Measurements from ENCODE around the gene SIRT7.
A peak's percentile ranks its signal among the peaks of the same experiment; 100 is the strongest.
"Not testable (repeated sequence)": the region's sequence is repeated elsewhere in the genome, so short reads cannot be mapped to it uniquely, and the experiment has no call there.

Gene SIRT7

DNA sequence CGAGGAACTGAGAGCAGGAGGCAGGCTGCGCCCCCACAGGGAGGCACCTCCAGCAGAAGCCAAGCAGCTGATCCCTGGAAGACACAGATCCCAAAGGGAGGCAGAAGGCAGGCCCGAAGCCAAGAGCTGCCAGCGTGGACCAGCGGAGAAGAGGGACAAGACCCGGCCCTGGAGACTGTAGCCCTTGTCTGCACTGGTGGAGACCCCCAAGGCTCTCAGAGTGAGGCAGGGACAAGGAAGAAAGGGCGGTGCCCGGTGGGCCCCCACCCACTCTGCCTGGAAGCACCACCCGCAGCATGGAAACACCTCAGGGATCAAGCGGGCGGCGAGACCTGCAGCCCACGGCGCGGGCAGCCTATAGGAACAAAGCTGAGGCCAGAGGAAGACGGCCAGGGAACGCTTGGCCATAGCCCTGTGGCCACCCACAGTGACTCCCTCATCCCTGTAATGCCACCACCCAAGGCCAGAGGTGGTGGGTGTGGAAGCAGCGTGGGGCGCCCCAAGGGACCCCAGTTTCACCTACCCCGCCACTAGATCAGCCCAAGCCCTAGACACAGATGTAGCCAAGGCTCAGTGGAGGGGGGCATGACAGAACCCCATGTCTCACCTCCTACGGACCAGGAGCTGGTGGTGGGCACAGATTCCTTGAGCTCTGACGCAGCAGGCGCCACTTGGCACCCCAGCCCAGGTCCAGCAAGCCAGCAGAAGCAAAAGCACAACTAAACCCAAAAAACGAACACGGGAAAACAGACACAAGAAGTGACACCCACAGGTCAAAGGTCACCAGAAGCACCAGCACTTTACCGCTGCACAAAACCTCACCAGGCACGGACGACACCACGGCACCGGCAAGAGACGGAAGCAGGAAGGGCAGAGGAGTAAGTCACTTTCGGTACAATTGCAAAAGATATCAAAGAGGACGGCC lies 2.9 kb upstream of the SIRT7 start:
- no peak for DNase-seq (ENCODE audit: low spot score)

DNA sequence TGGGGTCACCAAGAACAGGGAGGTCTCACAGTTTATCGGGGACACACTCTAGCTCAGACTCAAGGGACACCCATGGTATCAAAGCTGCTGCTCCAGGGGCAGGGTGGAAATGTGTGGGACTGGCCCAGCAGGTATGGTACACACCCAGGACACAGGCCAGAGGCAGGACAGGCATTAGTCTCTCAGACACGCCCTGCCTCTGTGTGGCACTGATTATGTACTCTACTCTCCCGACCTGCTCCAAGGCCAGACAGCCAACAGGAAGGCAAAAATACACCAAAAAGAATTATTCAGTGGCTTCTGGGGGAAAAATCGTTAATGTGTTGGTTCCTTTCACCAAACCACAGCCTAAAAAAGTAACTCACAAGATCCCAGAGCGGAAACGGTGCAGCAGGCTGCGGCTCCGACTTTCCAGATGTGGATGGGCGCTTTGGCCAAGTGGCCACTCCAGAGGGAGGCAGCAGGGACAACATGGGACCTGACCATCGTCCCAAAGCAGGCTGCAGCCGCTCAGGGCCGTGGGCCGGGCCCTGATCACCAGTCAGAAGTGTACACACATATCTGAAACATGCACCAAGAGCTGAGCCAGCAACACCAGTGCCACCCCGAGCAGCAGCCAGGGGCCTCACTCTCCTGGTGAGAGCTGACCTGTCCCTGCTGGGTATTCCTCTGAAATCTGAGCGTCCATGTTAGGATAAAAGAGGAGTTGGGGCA lies 1.0 kb upstream of the SIRT7 start:
- DNase-seq (ENCODE audit: low spot score) = no peak

DNA sequence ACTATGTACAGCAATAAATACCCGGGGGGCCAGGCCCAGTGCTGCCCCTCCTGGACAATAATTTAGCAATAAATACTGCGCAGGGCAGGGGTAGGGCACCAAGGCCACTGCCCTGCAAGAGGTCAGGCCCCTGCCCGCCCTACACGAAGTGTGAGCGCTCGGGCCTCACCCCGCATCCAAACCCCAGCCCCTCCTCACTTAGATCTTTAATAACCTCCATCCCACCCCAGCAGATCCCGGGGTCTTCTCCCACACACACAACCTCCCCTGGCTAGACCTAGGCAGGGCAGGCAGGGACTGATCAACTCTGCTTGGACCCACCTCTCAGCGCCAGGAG lies 325 bp upstream of the SIRT7 start:
- not testable (repeated sequence) for DNase-seq (ENCODE audit: low spot score)

DNA sequence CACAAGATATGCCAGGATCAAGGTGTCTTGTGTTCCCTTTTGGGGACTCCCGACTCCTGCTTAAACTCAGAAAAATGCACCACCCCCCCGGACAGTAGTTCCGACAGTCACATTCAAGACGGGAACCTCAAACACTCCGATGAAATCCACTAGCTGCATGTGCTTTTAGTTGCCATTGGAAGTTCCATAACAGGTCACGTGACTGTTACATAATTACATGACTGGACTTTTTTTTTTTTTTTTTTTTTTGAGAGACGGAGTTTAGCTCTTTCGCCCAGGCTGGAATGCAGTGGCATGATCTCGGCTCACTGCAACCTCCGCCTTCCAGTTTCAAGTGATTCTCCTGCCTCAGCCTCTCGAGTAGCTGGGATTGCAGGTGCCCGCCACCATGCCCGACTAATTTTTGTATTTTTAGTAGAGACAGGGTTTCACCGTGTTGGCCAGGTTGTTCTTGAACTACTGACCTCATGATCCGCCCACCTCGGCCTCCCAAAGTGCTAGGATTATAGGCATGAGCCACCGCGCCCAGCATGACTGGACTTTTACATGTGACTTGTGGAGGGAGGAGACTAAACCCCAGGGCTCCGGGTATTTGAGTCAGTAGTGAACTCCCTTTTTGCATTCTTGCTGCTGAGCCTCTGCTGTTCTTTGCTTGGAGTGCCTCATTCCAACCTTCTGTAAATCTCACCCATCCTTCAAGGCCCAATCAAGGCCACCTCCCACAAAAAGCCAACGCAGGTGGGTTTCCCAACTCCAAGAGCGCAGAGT lies 1.6 kb downstream of the SIRT7 start:
- DNase-seq (ENCODE audit: low spot score) = no peak

DNA sequence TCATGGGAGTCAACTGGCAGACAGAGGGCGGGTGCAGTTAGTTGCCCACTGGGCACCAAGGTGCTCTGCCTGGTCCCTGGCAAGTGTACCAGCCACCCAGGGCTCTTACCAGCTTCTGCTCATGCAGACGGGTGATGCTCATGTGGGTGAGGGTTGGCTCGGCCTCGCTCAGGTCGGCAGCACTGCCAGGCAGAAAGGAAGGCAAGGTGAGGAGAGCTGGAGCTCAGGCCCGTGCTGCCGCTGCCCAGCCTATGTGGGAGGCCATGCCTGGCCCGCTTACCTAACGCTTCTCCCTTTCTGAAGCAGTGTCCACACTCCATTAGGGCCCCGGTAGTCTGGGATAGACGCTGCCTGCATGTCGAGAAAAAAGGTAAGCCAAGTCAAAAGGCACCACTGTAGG lies 2.6 kb downstream of the SIRT7 start:
- DNase-seq (ENCODE audit: low spot score) = no peak

DNA sequence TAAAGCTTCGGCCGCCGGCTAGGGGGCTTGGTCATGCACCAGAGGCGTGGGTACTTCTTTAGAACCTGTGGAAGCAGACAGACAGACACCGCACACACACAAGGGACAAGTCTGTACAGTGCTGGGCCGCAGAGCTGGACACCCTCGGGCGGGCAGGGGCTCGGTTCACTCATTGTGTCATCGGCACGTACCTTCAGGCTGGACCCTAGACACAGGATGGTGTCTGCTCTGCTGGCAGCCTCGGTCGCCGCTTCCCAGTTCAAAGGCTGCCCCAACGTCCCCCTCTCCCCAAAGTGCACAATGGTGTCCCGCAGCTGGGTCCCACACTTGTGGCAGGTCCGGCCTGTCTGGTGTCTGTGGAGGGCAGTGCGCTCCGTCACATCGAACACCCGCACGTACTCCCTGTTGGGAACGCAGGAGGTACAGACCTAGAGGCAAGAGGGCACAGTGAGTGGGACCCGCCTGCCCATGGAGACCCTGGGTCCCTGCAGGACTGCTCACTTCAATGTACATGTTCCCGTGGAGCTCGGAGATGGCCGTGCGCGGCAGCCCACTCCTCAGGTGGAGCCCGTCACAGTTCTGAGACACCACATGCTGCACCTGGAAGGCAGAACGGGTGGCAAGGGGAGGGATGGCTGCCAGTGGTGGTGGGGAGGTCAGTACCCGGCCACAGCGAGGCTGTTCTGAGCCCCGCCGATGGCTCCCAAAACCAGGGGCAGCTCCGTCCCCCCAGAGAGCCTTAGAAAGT lies 3.7 kb downstream of the SIRT7 start:
- no peak for DNase-seq (ENCODE audit: low spot score)

DNA sequence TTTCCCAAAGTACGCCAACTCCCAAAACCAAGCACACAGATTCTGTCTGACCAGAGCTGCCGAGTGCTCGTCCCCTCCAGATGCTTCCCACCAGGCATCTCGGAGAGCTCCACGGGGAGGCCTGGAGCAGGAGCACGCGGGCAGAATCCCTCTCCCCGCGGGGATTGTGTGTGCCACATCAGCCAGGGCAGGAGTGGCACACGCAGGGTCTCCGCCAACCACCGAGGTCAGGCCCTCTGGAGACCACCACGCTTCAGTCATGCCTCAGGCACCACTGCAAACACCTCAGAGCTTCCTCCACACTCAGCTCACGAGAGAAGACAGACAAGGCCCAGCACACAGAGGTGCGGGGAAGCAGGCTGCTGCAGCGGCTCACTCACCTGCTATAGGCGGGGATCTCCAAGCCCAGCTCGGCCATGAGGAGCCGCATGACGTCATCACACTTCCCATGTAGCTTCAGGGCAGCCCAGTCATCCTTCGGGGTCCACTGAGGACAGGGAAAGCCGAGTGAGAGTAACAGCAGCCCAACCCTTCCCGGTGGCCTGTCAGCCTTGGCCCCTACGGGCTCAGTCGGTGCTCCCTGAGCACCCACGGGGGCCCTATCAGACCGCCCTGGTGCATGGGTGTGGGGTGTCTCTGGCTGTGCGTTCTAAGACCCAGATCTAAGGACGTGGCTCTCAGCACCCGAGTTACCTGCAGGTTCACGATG lies 4.4 kb downstream of the SIRT7 start:
- DNase-seq (ENCODE audit: low spot score) = no peak

DNA sequence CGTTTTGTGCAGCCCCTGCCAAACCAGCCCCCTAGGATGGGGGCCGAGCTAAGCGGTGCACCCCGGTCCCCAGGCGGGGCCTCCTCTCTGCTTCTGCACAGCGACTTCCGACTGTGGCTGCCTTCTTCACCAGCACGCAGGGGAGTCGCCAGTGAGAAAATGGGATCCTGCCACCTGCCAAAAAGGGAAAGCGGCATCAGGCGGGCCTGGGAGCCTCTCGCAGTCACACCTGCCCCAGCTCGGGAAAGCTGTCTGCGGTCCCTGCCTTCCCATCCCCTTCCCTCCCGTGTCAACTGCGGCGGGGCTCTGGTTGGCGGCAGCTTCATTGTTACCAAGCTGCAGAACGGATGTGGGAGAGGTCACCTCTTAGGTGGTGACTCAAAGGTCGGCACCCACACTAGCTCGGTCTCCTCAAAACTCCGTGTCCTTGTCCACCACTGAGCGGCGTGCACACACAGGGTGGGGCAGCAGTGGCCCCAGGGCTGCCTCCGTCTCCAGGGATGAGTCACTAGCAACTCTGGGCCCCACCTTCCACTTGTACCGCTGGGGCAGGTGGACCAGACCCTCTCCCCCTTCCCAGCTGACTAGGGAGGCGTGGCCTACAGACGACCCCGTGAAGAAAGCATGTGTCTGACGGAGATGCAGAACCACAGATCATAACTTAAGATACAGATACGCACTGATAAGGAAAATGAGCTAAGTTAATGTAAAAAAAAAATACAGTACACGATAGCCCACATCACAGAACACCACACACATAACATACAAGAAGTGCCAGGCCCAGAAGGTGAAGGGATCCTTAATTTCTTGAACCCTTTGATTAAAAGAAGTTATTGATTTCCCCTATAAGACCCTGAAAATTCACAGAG lies 5.3 kb downstream of the SIRT7 start:
- DNase-seq (ENCODE audit: low spot score) = no peak

DNA sequence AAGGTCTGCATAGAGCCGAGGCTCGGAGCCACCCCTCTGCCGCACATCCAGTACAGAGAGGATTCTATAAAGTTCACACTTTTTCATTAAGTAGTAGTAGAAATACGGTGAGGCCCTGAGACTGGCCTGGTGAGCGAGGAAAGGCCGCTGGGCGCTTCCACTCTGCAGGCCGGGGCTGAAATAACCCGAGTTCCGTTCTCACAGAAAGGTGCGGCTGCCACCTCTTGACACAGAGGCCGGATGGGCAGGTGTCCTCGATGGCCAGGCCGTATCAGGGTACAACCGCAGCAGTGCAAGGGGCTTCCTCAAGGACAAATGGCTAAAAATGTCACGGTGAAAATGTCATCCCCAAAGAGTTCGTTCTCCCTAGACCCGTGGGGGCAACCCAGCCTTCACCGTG lies 6.0 kb downstream of the SIRT7 start:
- DNase-seq (ENCODE audit: low spot score) = no peak

DNA sequence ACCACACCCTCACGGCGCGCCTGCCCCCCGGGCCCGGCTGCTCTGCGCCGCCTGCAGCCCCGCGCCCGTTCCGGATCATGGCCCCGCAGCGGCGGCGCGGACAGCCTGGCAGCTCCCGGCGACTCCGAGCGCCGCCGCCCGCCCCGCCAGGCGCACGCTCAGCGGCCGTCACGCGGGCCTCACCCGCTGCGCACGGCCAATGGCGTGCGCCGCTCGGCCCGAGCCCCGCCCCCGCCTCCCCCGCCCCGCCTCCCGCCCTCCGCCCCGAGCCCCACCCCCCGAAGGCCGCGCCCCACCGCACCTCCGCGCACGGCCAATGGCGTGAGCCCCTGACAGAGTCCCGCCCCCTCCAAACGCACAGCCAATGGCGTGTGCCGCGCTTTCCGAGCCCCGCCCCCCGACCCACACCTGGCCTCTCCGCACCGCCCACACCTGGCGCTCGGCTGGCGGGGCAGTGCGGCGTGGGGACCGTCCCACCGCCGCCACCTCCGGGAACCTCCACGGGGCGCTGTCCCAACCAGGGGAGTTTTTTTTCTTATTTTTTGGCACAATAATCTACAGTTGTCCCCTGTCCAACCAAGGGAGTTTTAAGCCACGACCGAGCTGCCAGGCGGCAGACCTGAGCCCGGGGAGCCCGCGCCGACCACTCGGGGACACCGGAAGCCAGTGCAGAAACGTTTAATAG lies 6.6 kb downstream of the SIRT7 start, which contains the start of gene PCYT2:
PCYT2 (minus strand) TSS at position 123 of the 685 bp plus-strand sequence; CDS start at position 79, 44 bp downstream.
- DNase-seq (ENCODE audit: low spot score) = peak; percentile 60

DNA sequence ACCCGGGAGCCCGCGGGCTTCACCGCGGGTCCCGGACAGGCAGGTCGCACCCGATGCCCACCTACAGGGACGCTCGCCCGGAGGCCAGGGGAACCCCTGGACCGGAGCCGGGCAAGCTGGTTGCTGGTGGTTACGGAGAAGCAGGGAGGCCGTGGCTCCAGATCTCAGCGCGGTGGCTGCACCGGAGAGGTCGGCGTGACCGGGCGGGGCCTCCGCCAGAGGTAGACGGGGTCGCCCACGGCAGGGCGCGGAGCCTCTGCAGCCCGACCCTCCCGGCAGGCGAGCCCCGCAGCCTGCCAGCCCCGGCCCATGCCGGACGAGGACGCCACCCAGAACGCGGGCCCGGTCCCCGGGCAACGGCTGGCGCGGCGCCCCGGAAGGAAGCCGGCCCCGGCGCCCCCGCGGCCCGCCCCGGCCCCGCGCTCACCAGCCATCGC lies 7.1 kb downstream of the SIRT7 start:
- no peak for DNase-seq (ENCODE audit: low spot score)

DNA sequence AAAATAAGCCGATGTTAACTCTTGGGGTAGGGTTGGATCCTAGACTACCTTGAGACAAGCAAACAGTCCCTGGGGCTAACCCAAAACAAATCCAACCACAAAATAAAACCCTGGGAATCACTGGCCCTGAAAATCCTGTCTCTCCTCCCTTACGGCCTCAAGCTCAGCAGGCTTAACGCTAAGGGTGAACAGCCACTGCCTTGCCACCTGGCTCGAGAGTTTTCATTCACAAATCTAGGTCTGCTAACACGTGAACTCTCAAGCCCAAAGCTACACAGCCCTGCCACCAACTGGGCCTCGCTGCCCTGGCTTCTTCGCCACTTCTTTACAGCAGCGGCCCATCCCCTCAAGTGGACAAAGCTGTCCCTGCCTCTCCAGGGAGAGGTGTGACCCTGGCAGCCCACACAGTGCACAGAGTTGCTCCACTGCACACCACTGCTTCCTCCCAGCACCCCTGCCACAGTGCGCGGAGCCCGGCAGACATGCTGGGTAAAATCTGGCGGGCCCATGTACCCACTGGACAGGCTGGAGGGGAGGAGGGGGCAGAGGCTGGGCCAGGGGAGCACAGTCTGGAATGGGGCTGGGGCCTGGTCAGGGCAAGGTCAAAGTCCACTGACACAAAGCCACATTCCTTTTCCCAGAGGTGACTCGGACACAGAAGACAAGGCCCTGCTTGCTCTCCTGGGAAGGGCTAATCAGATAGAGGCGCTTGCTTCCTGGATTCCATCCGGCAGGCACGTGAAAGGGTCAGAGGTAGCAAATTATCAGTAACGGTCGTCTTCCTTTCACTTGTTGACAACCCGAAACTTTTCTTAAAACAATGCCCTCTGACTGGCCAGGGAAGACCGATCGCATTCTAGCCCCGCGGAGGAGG lies 7.8 kb downstream of the SIRT7 start:
- no peak for DNase-seq (ENCODE audit: low spot score)

DNA sequence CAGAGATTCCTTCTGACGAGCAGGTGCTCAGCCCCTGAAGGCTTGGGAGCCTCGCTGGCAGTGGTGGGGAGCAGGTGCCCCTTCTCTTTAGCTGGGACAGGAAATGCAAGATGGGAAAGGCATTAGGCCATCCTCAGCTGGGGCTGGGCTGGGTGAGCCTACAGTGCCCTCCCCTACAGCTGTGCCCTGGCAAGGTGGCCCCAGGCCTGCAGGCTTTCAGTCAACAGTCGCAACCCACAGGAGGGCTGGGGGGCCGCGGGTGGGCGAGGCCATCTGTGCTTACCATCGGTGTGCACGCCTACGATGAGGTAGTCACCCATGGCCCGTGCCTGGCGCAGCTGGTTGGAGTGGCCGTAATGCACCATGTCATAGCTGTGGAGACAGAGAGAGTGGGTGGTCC lies 8.7 kb downstream of the SIRT7 start:
- DNase-seq (ENCODE audit: low spot score) = no peak

DNA sequence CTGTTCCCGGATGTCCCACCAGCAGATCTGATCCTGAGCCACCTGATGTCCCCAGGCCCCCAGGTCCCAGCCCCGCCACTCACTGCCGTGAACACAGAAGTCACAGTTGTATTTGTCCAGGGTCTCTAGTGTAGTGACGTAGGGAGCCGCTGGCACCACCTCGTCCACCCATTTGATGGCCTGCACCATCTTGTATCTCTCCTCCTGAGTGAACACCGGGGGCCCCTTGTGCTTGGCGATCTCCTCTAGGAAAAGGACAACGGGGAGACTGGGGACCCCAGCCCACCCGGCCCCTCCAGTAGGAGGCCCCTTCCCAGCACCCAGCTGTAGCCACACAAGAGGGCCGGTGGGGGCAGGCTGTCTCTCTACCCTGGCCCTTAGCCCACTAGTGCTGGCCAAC lies 9.2 kb downstream of the SIRT7 start:
- DNase-seq (ENCODE audit: low spot score) = no peak

DNA sequence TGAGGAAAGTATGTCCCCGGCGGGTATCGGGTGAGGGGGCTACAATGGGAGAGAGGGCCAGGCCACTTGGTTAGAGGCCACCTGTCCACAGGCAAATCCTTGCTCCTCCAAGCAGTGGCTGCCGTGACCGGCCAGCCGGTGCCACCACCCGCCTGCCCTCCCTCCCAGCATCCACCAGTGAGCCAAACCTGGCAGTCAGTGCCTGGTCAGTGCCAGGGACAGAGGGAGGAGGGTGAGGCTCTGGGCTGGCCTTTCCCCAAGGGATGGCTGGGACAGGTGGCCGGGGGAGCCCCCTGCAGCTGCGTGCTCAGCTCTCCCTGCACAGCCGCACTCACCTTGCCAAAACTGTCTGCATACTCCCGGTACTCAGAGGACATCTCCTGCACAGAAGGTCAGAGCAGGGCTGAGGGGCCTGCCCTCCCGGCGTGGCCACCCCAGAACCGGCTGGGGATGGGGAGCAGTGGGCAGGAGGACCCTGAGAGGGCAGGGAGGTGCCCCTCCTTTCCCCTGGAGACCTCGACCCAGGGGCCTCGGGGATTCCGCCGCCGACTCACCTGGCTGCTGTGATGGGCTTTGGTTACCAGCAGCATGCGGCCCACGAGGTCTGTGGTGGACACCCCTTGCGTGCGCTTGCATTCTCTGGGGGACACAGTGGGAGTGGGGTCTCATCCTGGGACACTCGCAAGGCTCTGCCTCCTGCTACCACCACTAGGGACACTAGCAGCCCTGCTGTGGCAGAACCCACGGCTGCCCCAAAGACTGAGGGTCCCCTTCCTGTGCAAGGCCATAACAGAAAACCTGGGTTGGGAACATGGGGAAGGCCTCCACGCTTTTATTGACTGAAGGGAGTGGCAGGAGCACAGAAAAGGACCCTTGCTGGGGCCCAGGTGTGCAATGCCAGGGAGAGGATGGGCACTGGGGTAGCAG lies 10.5 kb downstream of the SIRT7 start:
- DNase-seq (ENCODE audit: low spot score) = no peak

DNA sequence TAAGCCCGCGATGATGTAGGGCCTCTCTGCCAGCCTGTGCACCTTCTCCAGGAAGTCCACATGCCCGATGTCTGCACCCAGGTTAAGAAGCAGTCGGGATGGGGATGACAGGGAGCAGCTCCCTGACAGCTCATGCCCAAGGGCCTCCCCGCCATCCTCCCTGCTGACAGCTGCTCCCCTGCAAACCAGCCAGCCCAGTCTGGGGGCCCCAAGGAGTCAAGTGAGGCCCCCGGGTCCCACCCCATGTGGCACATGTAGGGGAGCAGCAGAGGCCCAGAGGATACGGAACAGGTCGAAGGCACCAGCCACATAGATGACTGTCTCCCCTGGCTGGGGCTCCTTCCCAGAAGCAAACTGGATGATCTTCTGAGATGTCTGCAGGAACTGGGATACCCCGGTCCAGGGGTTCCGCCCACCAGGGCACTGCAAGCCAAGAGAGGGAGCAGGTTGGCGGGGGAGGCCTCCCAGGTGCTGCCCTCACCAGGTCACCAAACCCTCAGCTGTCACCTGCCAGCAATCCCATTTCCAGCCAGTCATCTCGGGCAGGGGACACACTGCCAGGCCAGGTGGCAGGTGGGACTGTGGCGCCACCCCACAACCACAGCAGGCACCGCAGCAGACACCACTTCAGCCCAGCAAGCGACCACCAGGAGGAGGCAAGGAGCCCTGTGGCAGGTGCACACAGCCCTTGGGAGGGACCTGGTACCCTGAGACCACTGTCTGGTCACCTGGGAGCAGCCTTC lies 11.3 kb downstream of the SIRT7 start:
- DNase-seq (ENCODE audit: low spot score) = no peak

DNA sequence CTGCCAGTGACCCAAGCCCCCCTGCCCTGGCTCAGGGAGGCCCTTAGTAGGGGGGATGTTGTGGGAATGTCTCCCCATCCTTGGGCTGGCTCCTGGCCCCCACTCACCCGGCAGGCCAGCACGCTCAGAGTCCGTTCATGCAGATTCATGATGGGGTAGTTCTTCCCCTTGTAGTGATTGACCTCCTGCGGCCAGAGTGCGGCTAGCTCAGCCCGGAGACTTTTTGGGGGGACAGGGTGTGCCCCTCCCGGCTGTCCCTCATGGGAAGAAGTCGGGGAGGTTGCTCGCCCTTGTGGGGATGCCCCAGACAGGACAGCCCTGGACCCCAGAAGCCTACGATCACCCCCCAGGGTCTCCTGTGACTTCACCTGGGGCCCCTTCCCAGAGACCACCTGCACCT lies 12.0 kb downstream of the SIRT7 start:
- no peak for DNase-seq (ENCODE audit: low spot score)
